Right renal pelvis (tissue), 4 donors: ENCODE measurements around the gene PREP. TPM values are rescaled to one million over a fixed set of nuclear protein-coding genes. Genes with fewer than 3 reads are reported as not detected.
"Not testable (repeated sequence)": the region's sequence is repeated elsewhere in the genome, so short reads cannot be mapped to it uniquely, and the experiment has no call there.

Experiments used
- DNase-seq, 4 donors: peaks; one replicate each; pipeline ENCODE4 v3.0.0-alpha.2; 2013; ENCODE audit warnings: low read depth in 4 of 4, low spot score in 3 of 4, missing footprints in 1 of 4
- polyA plus RNA-seq, 4 donors: library from polyadenylated mRNA; unstranded; fragments of 120-200 nt; gene quantifications; one replicate each; pipeline ENCODE4 v1.2.1, GENCODE V29; 2013; ENCODE audit not compliant: insufficient read length in 4 of 4

Gene PREP
- polyA plus RNA-seq, 4 donors: 33.2 to 39.7 (median 35.7) TPM

GRCh38 chr6:105348897-105349296, 54.0 kb downstream of the PREP start:
- no peak for DNase-seq

GRCh38 chr6:105346052-105346451, 56.8 kb downstream of the PREP start:
- DNase-seq: no peak

GRCh38 chr6:105345506-105345905, 57.4 kb downstream of the PREP start:
- no peak for DNase-seq

GRCh38 chr6:105344881-105345370, 58.0 kb downstream of the PREP start:
- no peak for DNase-seq

- DNase-seq: not testable (repeated sequence)
Measured at GRCh38 chr6:105338350-105338983, 64.4 kb downstream of the PREP start.

- DNase-seq: no peak
Measured at GRCh38 chr6:105336986-105337385, 65.9 kb downstream of the PREP start.

GRCh38 chr6:105332576-105332975, 70.3 kb downstream of the PREP start:
- no peak for DNase-seq

GRCh38 chr6:105331927-105332326, 71.0 kb downstream of the PREP start:
- DNase-seq: no peak

- no peak for DNase-seq
Measured at GRCh38 chr6:105330913-105331312, 72.0 kb downstream of the PREP start.

- DNase-seq: no peak
Measured at GRCh38 chr6:105330364-105330763, 72.5 kb downstream of the PREP start.

GRCh38 chr6:105326833-105327770, 75.8 kb downstream of the PREP start:
- DNase-seq: no peak

- no peak for DNase-seq
Measured at GRCh38 chr6:105326216-105326615, 76.7 kb downstream of the PREP start.

- DNase-seq: peak in 1 of 4 donors; percentile 16
Measured at GRCh38 chr6:105324386-105324950, 78.4 kb downstream of the PREP start.

- no peak for DNase-seq
Measured at GRCh38 chr6:105322499-105323225, 80.2 kb downstream of the PREP start.

- no peak for DNase-seq
Measured at GRCh38 chr6:105321728-105322127, 81.2 kb downstream of the PREP start.

- no peak for DNase-seq
Measured at GRCh38 chr6:105321207-105321606, 81.7 kb downstream of the PREP start.

GRCh38 chr6:105320765-105321164, 82.1 kb downstream of the PREP start:
- no peak for DNase-seq

- DNase-seq: no peak
Measured at GRCh38 chr6:105320271-105320670, 82.6 kb downstream of the PREP start.

- DNase-seq: no peak
Measured at GRCh38 chr6:105319331-105319730, 83.6 kb downstream of the PREP start.

GRCh38 chr6:105318660-105319059, 84.2 kb downstream of the PREP start:
- DNase-seq: no peak
